OCI-LY3 (cell line): Measurements from ENCODE around the gene TAGAP.

Source experiments
- H2AFZ ChIP-seq: fragments of 200-600, 300-600 bp; shearing (Covaris generic); 2 replicates; pipeline ENCODE4 v1.6.0; 2014; ENCODE audit warnings: antibody characterized with exemption, low read depth, low read length
- H3K27ac ChIP-seq: fragments of 200-600, 300-600 bp; sonication (generic); 2 replicates; pipeline ENCODE4 v1.5.1; 2014; ENCODE audit warnings: mild to moderate bottlenecking, low read length, moderate library complexity, mixed read lengths
- H3K27me3 ChIP-seq: fragments of 200-600, 300-600 bp; sonication (generic); 2 replicates; pipeline ENCODE4 v1.6.1; 2014; ENCODE audit warnings: low read depth, low read length, mixed read lengths
- H3K36me3 ChIP-seq: fragments of 200-600, 300-600 bp; sonication (generic); replicated peaks from 2 replicates; pipeline ENCODE3; 2014; ENCODE audit warnings: low read depth, low read length, mixed read lengths
- H3K4me1 ChIP-seq: fragments of 300-600, 200-600 bp; sonication (generic); 2 replicates; pipeline ENCODE4 v1.6.1; 2014; ENCODE audit warnings: low read length, mixed read lengths
- H3K4me2 ChIP-seq: fragments of 200-600, 300-600 bp; sonication (generic); 2 replicates; pipeline ENCODE4 v1.6.1; 2014; ENCODE audit warnings: low read length, mixed read lengths
- H3K4me3 ChIP-seq: fragments of 300-600, 200-600 bp; sonication (generic); 2 replicates; pipeline ENCODE4 v1.5.1; 2014; ENCODE audit warnings: antibody characterized with exemption, mild to moderate bottlenecking, low read length, moderate library complexity
- H3K79me2 ChIP-seq: fragments of 300-600, 200-600 bp; shearing (Covaris generic); 2 replicates; pipeline ENCODE4 v1.6.1; 2014; ENCODE audit warnings: mild to moderate bottlenecking, low read length, mixed read lengths
- H3K9ac ChIP-seq: fragments of 300-600, 200-600 bp; shearing (Covaris generic); 2 replicates; pipeline ENCODE4 v1.6.0; 2014; ENCODE audit warnings: mild to moderate bottlenecking, low read length, moderate library complexity
- H3K9me3 ChIP-seq: fragments of 200-600, 300-600 bp; shearing (Covaris generic); 2 replicates; pipeline ENCODE4 v1.6.1; 2014; ENCODE audit warnings: low read length, mixed read lengths; ENCODE audit not compliant: insufficient read depth
- H4K20me1 ChIP-seq: fragments of 200-600, 300-600 bp; sonication (generic); 2 replicates; pipeline ENCODE4 v1.6.1; 2016; ENCODE audit warnings: low read length, mixed read lengths; ENCODE audit not compliant: insufficient read depth
- EZH2phosphoT487 ChIP-seq: fragments of 200-600 bp; shearing (Covaris generic); IDR thresholded peaks from 2 replicates; pipeline ENCODE4 v1.6.1; 2018; ENCODE audit warnings: antibody characterized with exemption, mixed run types, low read depth
- TF ChIP-seq, protein P1 (sequence below): fragments of 200-600, 300-600 bp; sonication (generic); IDR thresholded peaks from 2 replicates; pipeline ENCODE4 v1.5.1; 2014; ENCODE audit warnings: antibody characterized with exemption, low read length, low read depth

Gene TAGAP

GRCh38 chr6:159043947-159044346, 844 bp downstream of the TAGAP start:
- peaks cover 55% of the 10 kb centered on the region for H3K4me1 ChIP-seq
- no peaks in the 10 kb centered on the region for H3K27me3 ChIP-seq
- H4K20me1 ChIP-seq: no peaks in the 10 kb centered on the region
- no peak overlapping the region for H2AFZ ChIP-seq
- peak overlapping the region; percentile 94 for H3K4me2 ChIP-seq
- peaks cover 44% of the 10 kb centered on the region for H3K36me3 ChIP-seq
- peak overlapping the region; percentile 91 for H3K9ac ChIP-seq
- TF ChIP-seq EZH2phosphoT487: no peak
- TF ChIP-seq, protein P1, sequence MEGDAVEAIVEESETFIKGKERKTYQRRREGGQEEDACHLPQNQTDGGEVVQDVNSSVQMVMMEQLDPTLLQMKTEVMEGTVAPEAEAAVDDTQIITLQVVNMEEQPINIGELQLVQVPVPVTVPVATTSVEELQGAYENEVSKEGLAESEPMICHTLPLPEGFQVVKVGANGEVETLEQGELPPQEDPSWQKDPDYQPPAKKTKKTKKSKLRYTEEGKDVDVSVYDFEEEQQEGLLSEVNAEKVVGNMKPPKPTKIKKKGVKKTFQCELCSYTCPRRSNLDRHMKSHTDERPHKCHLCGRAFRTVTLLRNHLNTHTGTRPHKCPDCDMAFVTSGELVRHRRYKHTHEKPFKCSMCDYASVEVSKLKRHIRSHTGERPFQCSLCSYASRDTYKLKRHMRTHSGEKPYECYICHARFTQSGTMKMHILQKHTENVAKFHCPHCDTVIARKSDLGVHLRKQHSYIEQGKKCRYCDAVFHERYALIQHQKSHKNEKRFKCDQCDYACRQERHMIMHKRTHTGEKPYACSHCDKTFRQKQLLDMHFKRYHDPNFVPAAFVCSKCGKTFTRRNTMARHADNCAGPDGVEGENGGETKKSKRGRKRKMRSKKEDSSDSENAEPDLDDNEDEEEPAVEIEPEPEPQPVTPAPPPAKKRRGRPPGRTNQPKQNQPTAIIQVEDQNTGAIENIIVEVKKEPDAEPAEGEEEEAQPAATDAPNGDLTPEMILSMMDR: no peak
- peak overlapping the region; percentile 90 for H3K4me3 ChIP-seq
- no peaks in the 10 kb centered on the region for H3K9me3 ChIP-seq
- peak overlapping the region; percentile 100 for H3K27ac ChIP-seq
- H3K79me2 ChIP-seq: peaks cover 43% of the 10 kb centered on the region

GRCh38 chr6:159043251-159043650, 1.5 kb downstream of the TAGAP start:
- peaks cover 43% of the 10 kb centered on the region for H3K79me2 ChIP-seq
- peak overlapping the region; percentile 100 for H3K27ac ChIP-seq
- no peaks in the 10 kb centered on the region for H4K20me1 ChIP-seq
- peak overlapping the region; percentile 91 for H3K9ac ChIP-seq
- H3K4me2 ChIP-seq: peak overlapping the region; percentile 94
- H3K4me3 ChIP-seq: peak overlapping the region; percentile 90
- H3K4me1 ChIP-seq: peaks cover 62% of the 10 kb centered on the region
- no peak overlapping the region for H2AFZ ChIP-seq
- H3K36me3 ChIP-seq: peaks cover 44% of the 10 kb centered on the region
- H3K27me3 ChIP-seq: no peaks in the 10 kb centered on the region
- H3K9me3 ChIP-seq: no peaks in the 10 kb centered on the region
- TF ChIP-seq, protein P1: no peak
- TF ChIP-seq EZH2phosphoT487: no peak

GRCh38 chr6:159042826-159043181, 2.0 kb downstream of the TAGAP start:
- no peak overlapping the region for H2AFZ ChIP-seq
- H3K9ac ChIP-seq: peak overlapping the region; percentile 91
- no peaks in the 10 kb centered on the region for H4K20me1 ChIP-seq
- TF ChIP-seq, protein P1: no peak
- no peak for TF ChIP-seq EZH2phosphoT487
- no peaks in the 10 kb centered on the region for H3K9me3 ChIP-seq
- peak overlapping the region; percentile 94 for H3K4me2 ChIP-seq
- H3K27ac ChIP-seq: peak overlapping the region; percentile 100
- no peaks in the 10 kb centered on the region for H3K27me3 ChIP-seq
- H3K79me2 ChIP-seq: peaks cover 47% of the 10 kb centered on the region
- peaks cover 66% of the 10 kb centered on the region for H3K4me1 ChIP-seq
- peak overlapping the region; percentile 90 for H3K4me3 ChIP-seq
- H3K36me3 ChIP-seq: peaks cover 48% of the 10 kb centered on the region

DNA sequence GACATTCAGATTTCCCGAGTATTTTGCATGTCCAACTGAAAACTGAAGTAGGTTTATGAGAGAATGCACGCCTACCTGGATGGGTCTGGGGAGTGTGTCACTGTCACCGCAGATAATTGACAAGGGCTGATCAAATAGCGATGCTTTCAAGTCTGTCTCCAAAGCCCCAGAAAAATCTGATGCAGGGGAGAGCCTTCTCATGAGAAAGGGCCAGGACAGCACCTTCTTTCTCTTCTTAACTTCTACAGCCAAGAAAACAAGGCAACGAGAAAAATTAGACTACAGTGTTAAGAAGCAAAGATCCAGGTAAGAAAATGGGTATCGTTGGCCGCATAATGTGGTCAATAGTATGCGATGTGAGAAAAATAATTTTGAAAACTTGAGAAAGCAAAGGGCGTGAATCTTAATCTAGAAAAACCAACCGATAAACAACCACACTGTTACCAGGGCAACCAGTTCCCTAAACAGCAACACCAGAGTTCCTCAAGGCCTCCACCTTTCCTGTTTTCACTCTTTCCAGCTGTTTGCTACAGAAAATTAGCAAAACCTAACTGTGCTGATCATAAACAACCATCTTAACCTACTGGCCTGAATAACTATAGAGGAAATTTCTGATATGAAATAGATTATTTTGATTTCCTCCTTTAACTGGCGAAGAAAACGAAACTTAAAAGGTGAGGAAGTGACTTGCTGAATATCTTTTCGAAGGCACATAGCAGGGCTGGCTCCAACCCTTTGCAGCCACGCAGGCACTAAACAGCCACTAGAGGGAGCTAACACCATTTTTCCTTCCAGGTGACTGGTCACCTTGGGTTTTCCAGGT, 2.6 kb downstream of the TAGAP start:
- Histone ChIP-seq H3K4me3 (peak overlapping the region; percentile 90), H3K27ac (peak overlapping the region; percentile 100), H2AFZ (no peak overlapping the region), H3K9ac (peak overlapping the region; percentile 91), H3K79me2 (peaks cover 53% of the 10 kb centered on the region), H4K20me1 (no peaks in the 10 kb centered on the region), H3K4me1 (peaks cover 68% of the 10 kb centered on the region), H3K4me2 (peak overlapping the region; percentile 94), H3K27me3 (no peaks in the 10 kb centered on the region), H3K9me3 (no peaks in the 10 kb centered on the region), H3K36me3 (peaks cover 54% of the 10 kb centered on the region)
- TF ChIP-seq, protein P1: peak; percentile 89
- TF ChIP-seq EZH2phosphoT487: no peak
